Measurements from ENCODE around the gene C17orf67.

- no peak for TF ChIP-seq KLF6 (CRISPR knock-in tag; IDR thresholded peaks at IDR 0.05; ENCODE audit: borderline replicate concordance)
- TF ChIP-seq, protein P1, sequence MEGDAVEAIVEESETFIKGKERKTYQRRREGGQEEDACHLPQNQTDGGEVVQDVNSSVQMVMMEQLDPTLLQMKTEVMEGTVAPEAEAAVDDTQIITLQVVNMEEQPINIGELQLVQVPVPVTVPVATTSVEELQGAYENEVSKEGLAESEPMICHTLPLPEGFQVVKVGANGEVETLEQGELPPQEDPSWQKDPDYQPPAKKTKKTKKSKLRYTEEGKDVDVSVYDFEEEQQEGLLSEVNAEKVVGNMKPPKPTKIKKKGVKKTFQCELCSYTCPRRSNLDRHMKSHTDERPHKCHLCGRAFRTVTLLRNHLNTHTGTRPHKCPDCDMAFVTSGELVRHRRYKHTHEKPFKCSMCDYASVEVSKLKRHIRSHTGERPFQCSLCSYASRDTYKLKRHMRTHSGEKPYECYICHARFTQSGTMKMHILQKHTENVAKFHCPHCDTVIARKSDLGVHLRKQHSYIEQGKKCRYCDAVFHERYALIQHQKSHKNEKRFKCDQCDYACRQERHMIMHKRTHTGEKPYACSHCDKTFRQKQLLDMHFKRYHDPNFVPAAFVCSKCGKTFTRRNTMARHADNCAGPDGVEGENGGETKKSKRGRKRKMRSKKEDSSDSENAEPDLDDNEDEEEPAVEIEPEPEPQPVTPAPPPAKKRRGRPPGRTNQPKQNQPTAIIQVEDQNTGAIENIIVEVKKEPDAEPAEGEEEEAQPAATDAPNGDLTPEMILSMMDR (IDR thresholded peaks at IDR 0.05 in 2 of 3, conservative IDR thresholded peaks at IDR 0.05 in 1 of 3; ENCODE audit: insufficient read depth in 2 of 3, low read depth in 1 of 3, low read length in 3 of 3) = no peak
- no peak for TF ChIP-seq NFE2L1 (tag; IDR thresholded peaks at IDR 0.05; ENCODE audit: borderline replicate concordance, low read depth)
- TF ChIP-seq MTF1 (CRISPR knock-in tag; IDR thresholded peaks at IDR 0.05; ENCODE audit: borderline replicate concordance) = no peak
- TF ChIP-seq, protein P2, sequence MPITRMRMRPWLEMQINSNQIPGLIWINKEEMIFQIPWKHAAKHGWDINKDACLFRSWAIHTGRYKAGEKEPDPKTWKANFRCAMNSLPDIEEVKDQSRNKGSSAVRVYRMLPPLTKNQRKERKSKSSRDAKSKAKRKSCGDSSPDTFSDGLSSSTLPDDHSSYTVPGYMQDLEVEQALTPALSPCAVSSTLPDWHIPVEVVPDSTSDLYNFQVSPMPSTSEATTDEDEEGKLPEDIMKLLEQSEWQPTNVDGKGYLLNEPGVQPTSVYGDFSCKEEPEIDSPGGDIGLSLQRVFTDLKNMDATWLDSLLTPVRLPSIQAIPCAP (CRISPR knock-in tag; IDR thresholded peaks at IDR 0.05; ENCODE audit: borderline replicate concordance) = no peak
- TF ChIP-seq ZNF217 (CRISPR knock-in tag; IDR thresholded peaks at IDR 0.05) = no peak
- TF ChIP-seq, protein P3, sequence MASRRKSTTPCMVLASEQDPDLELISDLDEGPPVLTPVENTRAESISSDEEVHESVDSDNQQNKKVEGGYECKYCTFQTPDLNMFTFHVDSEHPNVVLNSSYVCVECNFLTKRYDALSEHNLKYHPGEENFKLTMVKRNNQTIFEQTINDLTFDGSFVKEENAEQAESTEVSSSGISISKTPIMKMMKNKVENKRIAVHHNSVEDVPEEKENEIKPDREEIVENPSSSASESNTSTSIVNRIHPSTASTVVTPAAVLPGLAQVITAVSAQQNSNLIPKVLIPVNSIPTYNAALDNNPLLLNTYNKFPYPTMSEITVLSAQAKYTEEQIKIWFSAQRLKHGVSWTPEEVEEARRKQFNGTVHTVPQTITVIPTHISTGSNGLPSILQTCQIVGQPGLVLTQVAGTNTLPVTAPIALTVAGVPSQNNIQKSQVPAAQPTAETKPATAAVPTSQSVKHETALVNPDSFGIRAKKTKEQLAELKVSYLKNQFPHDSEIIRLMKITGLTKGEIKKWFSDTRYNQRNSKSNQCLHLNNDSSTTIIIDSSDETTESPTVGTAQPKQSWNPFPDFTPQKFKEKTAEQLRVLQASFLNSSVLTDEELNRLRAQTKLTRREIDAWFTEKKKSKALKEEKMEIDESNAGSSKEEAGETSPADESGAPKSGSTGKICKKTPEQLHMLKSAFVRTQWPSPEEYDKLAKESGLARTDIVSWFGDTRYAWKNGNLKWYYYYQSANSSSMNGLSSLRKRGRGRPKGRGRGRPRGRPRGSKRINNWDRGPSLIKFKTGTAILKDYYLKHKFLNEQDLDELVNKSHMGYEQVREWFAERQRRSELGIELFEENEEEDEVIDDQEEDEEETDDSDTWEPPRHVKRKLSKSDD (conservative IDR thresholded peaks at IDR 0.05; ENCODE audit: low read length) = no peak
- TF ChIP-seq REST (IDR thresholded peaks at IDR 0.05; ENCODE audit: borderline replicate concordance) = no peak
- TF ChIP-seq REST (CRISPR knock-in tag; IDR thresholded peaks at IDR 0.05; ENCODE audit: low read depth) = no peak
- TF ChIP-seq TAF1 (IDR thresholded peaks at IDR 0.05; ENCODE audit: control insufficient read depth, extremely low read depth, insufficient read depth, low read length, severe bottlenecking) = no peak
These were observed 61.3 kb downstream of the C17orf67 start for GRCh38 chr17:56772442-56772841.

Data from K562 (cell line).